Keratinocyte (primary cell): ENCODE results near the gene MEF2A. TPM values are rescaled to one million over a fixed set of nuclear protein-coding genes. Genes with fewer than 3 reads are reported as not detected.

ENCODE experiments used
- DNase-seq: peaks from one replicate; pipeline ENCODE4 v3.0.0-alpha.2; 2011; ENCODE audit warnings: low read depth, missing footprints, low spot score
- FAIRE-seq: peaks from 2 replicates; lab custom pipeline; 2011; peaks lifted over from hg19 to GRCh38; lab: Jason Lieb, UNC
- H2AFZ ChIP-seq: 2 replicates; pipeline ENCODE4 v1.6.0; 2012; ENCODE audit warnings: low read length, control low read depth, inconsistent platforms; ENCODE audit not compliant: control insufficient read depth
- H3K27ac ChIP-seq: 2 replicates; pipeline ENCODE4 v1.5.1; 2011; ENCODE audit warnings: low read length; ENCODE audit not compliant: control insufficient read depth, insufficient read depth
- H3K27me3 ChIP-seq: 3 replicates; pipeline ENCODE4 v1.6.0; 2011; ENCODE audit warnings: low read length; ENCODE audit not compliant: control insufficient read depth, insufficient read depth; ENCODE audit errors: extremely low read depth
- H3K36me3 ChIP-seq, 2 experiments: 2 replicates in 1 of 2; 3 replicates in 1 of 2; pipeline ENCODE4 v1.5.1; 2011; ENCODE audit warnings: low read length in 2 of 2, mild to moderate bottlenecking in 1 of 2; ENCODE audit not compliant: control insufficient read depth in 2 of 2, insufficient read depth in 2 of 2; ENCODE audit errors: extremely low read depth in 1 of 2
- H3K4me1 ChIP-seq: 3 replicates; pipeline ENCODE4 v1.5.1; 2011; ENCODE audit warnings: low read length; ENCODE audit not compliant: control insufficient read depth, insufficient read depth; ENCODE audit errors: extremely low read depth
- H3K4me2 ChIP-seq: 3 replicates; pipeline ENCODE4 v1.6.0; 2011; ENCODE audit warnings: low read depth, low read length; ENCODE audit not compliant: control insufficient read depth, insufficient read depth; ENCODE audit errors: extremely low read depth
- H3K4me3 ChIP-seq, 3 experiments: fragments of 200-600 bp in 1 of 3; sonication (generic) in 1 of 3; 2 replicates in 2 of 3; 3 replicates in 1 of 3; pipeline ENCODE4 v1.5.1; 2011 to 2016; ENCODE audit warnings: low read length in 3 of 3, mild to moderate bottlenecking in 3 of 3, control low read depth in 2 of 3, inconsistent platforms in 1 of 3, low read depth in 1 of 3, mixed read lengths in 1 of 3, mixed run types in 1 of 3, moderate library complexity in 1 of 3; ENCODE audit not compliant: control insufficient read depth in 2 of 3, insufficient read depth in 2 of 3; ENCODE audit errors: extremely low read depth in 1 of 3
- H3K79me2 ChIP-seq: 2 replicates; pipeline ENCODE4 v1.6.0; 2012; ENCODE audit warnings: low read length; ENCODE audit not compliant: control insufficient read depth, insufficient read depth
- H3K9ac ChIP-seq: 3 replicates; pipeline ENCODE4 v1.6.0; 2011; ENCODE audit warnings: low read length; ENCODE audit not compliant: control insufficient read depth, insufficient read depth; ENCODE audit errors: extremely low read depth
- H3K9me1 ChIP-seq: 3 replicates; pipeline ENCODE4 v1.6.0; 2011; ENCODE audit warnings: low read length; ENCODE audit not compliant: control insufficient read depth, insufficient read depth; ENCODE audit errors: extremely low read depth
- H3K9me3 ChIP-seq: 2 replicates; pipeline ENCODE4 v1.5.1; 2012; ENCODE audit warnings: low read depth, low read length; ENCODE audit not compliant: control insufficient read depth
- H4K20me1 ChIP-seq: 3 replicates; pipeline ENCODE4 v1.6.0; 2011; ENCODE audit warnings: low read length; ENCODE audit not compliant: control insufficient read depth, insufficient read depth; ENCODE audit errors: extremely low read depth
- EZH2 ChIP-seq: IDR thresholded peaks from one replicate; pipeline ENCODE4 v1.6.1; 2012; ENCODE audit warnings: inconsistent platforms, mild to moderate bottlenecking, low read length, moderate library complexity
- dilution Hi-C: fragments of 300-500 bp; cut with MboI; formaldehyde crosslinking; loops from one replicate; pipeline ENCODE4 v1.7.0; 2020; ENCODE audit warnings: low sequenced_read_pairs; ENCODE audit not compliant: extremely low pct_ligation_motif_present
- polyA plus RNA-seq, 5 experiments: library from polyadenylated mRNA; depleted of rRNA in 3 of 5; stranded (reverse) in 3 of 5; stranded (forward) in 1 of 5; unstranded in 1 of 5; fragments of >200 nt; gene quantifications; 1 replicate in 1 of 5; 2 replicates in 3 of 5; 3 replicates in 1 of 5; pipeline versions ENCODE4 v1.2.1 to v1.2.3, GENCODE V29; 2011 to 2012; ENCODE audit warnings: missing spikeins in 2 of 5, low read depth in 1 of 5, low replicate concordance in 1 of 5
- small RNA-seq, 3 experiments: library from RNA; depleted of rRNA; stranded (forward); fragments of <200 nt; gene quantifications; one replicate each; pipeline ENCODE3, GENCODE V24; 2012; ENCODE audit warnings: low read depth in 3 of 3, low replicate concordance in 1 of 3; ENCODE audit not compliant: insufficient read length in 3 of 3
- TF ChIP-seq, protein P1 (sequence below), 3 experiments: IDR thresholded peaks in 1 of 3; conservative IDR thresholded peaks in 1 of 3; optimal IDR thresholded peaks in 1 of 3; 2 replicates in 2 of 3; 3 replicates in 1 of 3; pipeline versions ENCODE3 to v1.5.1; 2011; ENCODE audit warnings: low read length in 3 of 3, mild to moderate bottlenecking in 3 of 3, moderate library complexity in 2 of 3, control low read depth in 1 of 3, inconsistent platforms in 1 of 3; ENCODE audit not compliant: insufficient read depth in 2 of 3; ENCODE audit errors: extremely low read depth in 1 of 3

Gene MEF2A
- polyA plus RNA-seq, 1 donor (not counting 4 experiments of a cell fraction or from before 2014, with no cell fraction given) = 27.4 TPM

GRCh38 chr15:99763827-99764226 lies 198.0 kb downstream of the MEF2A start:
- TF ChIP-seq, protein P1, sequence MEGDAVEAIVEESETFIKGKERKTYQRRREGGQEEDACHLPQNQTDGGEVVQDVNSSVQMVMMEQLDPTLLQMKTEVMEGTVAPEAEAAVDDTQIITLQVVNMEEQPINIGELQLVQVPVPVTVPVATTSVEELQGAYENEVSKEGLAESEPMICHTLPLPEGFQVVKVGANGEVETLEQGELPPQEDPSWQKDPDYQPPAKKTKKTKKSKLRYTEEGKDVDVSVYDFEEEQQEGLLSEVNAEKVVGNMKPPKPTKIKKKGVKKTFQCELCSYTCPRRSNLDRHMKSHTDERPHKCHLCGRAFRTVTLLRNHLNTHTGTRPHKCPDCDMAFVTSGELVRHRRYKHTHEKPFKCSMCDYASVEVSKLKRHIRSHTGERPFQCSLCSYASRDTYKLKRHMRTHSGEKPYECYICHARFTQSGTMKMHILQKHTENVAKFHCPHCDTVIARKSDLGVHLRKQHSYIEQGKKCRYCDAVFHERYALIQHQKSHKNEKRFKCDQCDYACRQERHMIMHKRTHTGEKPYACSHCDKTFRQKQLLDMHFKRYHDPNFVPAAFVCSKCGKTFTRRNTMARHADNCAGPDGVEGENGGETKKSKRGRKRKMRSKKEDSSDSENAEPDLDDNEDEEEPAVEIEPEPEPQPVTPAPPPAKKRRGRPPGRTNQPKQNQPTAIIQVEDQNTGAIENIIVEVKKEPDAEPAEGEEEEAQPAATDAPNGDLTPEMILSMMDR (optimal IDR thresholded peaks at IDR 0.05 in 1 of 3, IDR thresholded peaks at IDR 0.05 in 1 of 3, conservative IDR thresholded peaks at IDR 0.05 in 1 of 3; ENCODE audit: extremely low read depth in 1 of 3, insufficient read depth in 2 of 3, low read length in 3 of 3) = no peak
- no peak for TF ChIP-seq EZH2
- Histone ChIP-seq H3K27ac (no peak overlapping the region), H3K9ac (no peak overlapping the region), H3K9me1 (no peaks in the 10 kb centered on the region), H3K79me2 (no peaks in the 10 kb centered on the region), H2AFZ (no peak overlapping the region), H4K20me1 (no peaks in the 10 kb centered on the region), H3K4me3 (no peak overlapping the region), H3K27me3 (no peaks in the 10 kb centered on the region), H3K4me1 (no peaks in the 10 kb centered on the region), H3K36me3 (no peaks in the 10 kb centered on the region), H3K4me2 (no peak overlapping the region), H3K9me3 (no peaks in the 10 kb centered on the region)
- FAIRE-seq = no peak
- no peak for DNase-seq
- dilution Hi-C loops = no loop called here

- H2AFZ ChIP-seq = no peak overlapping the region
- no peak overlapping the region for H3K27ac ChIP-seq
- TF ChIP-seq EZH2 = no peak
- TF ChIP-seq, protein P1 (optimal IDR thresholded peaks at IDR 0.05 in 1 of 3, IDR thresholded peaks at IDR 0.05 in 1 of 3, conservative IDR thresholded peaks at IDR 0.05 in 1 of 3; ENCODE audit: extremely low read depth in 1 of 3, insufficient read depth in 2 of 3, low read length in 3 of 3) = no peak
- H3K4me2 ChIP-seq = no peak overlapping the region
- peak; percentile 56 for FAIRE-seq
- no peaks in the 10 kb centered on the region for H3K36me3 ChIP-seq
- H3K9ac ChIP-seq = no peak overlapping the region
- H4K20me1 ChIP-seq = no peaks in the 10 kb centered on the region
- H3K9me1 ChIP-seq = no peaks in the 10 kb centered on the region
- H3K4me3 ChIP-seq = no peak overlapping the region
- DNase-seq = no peak
- no peaks in the 10 kb centered on the region for H3K27me3 ChIP-seq
- dilution Hi-C loops = no loop called here
- no peaks in the 10 kb centered on the region for H3K9me3 ChIP-seq
- no peaks in the 10 kb centered on the region for H3K79me2 ChIP-seq
- no peaks in the 10 kb centered on the region for H3K4me1 ChIP-seq
Observed at GRCh38 chr15:99764522-99764921, 198.7 kb downstream of the MEF2A start.

Small RNAs within 50 kb of the gene (small RNA-seq; reads per million reads assigned to genes)
- gene RF00019 = 0 reads per million in 3 experiments

Other genes starting within 250 kb of the MEF2A start
- gene LYSMD4, start 167.5 kb downstream of the MEF2A start, polyA plus RNA-seq = 7.3 to 8.9 TPM (median 8.5 TPM) in 3 replicates